Dendritic cell treated with granulocyte-macrophage colony-stimulating factor and Interleukin-4, amounts not matched to agents 40 ng/mL and 50 ng/mL, for 4 days (primary cell): ENCODE data around the gene DUSP16.
"Not testable (repeated sequence)": the region's sequence is repeated elsewhere in the genome, so short reads cannot be mapped to it uniquely, and the experiment has no call there.

Experiments
- H3K27ac Mint-ChIP-seq: one replicate; pipeline ENCODE4 v1.8.0; 2022; ENCODE audit warnings: mild to moderate bottlenecking, mixed read lengths
- H3K27me3 Mint-ChIP-seq: one replicate; pipeline ENCODE4 v1.8.0; 2022; ENCODE audit warnings: mild to moderate bottlenecking, mixed read lengths
- H3K36me3 Mint-ChIP-seq: one replicate; pipeline ENCODE4 v1.8.0; 2022; ENCODE audit warnings: low read depth, mixed read lengths
- H3K4me1 Mint-ChIP-seq: one replicate; pipeline ENCODE4 v1.8.0; 2022; ENCODE audit warnings: low read depth, mixed read lengths
- H3K4me3 Mint-ChIP-seq: one replicate; pipeline ENCODE4 v1.8.0; 2022; ENCODE audit warnings: mild to moderate bottlenecking, moderate library complexity, mixed read lengths
- H3K9me3 Mint-ChIP-seq: one replicate; pipeline ENCODE4 v1.8.0; 2022; ENCODE audit warnings: mixed read lengths
- intact Hi-C: fragments of 100-400 bp; cut with micrococcal nuclease; formaldehyde crosslinking; loops from one replicate; pipeline ENCODE4 v1.15.0; 2022

DUSP16 gene

GRCh38 chr12:12529783-12530421 is 32.8 kb downstream of the DUSP16 start:
- intact Hi-C loops: no loop called here
- Mint-ChIP-seq H3K9me3 (no peaks in the 10 kb centered on the region), H3K36me3 (no peaks in the 10 kb centered on the region), H3K4me1 (peaks cover 18% of the 10 kb centered on the region), H3K27ac (no peak overlapping the region), H3K4me3 (no peak overlapping the region), H3K27me3 (no peaks in the 10 kb centered on the region)

GRCh38 chr12:12528361-12529270 is 34.0 kb downstream of the DUSP16 start:
- H3K9me3 Mint-ChIP-seq: no peaks in the 10 kb centered on the region
- H3K27me3 Mint-ChIP-seq: no peaks in the 10 kb centered on the region
- intact Hi-C loops: no loop called here
- no peak overlapping the region for H3K27ac Mint-ChIP-seq
- H3K36me3 Mint-ChIP-seq: no peaks in the 10 kb centered on the region
- H3K4me3 Mint-ChIP-seq: no peak overlapping the region
- peaks cover 17% of the 10 kb centered on the region for H3K4me1 Mint-ChIP-seq

GRCh38 chr12:12527820-12528296 is 34.8 kb downstream of the DUSP16 start:
- Mint-ChIP-seq H3K27me3 (no peaks in the 10 kb centered on the region), H3K4me1 (peaks cover 17% of the 10 kb centered on the region), H3K9me3 (no peaks in the 10 kb centered on the region), H3K4me3 (no peak overlapping the region), H3K36me3 (no peaks in the 10 kb centered on the region), H3K27ac (no peak overlapping the region)
- intact Hi-C loops: no loop called here

- intact Hi-C loops: loop anchor here (5.0 kb wide), 1 partner anchor 33 kb away; no protein-coding TSS in a partner anchor
- H3K4me3 Mint-ChIP-seq: no peak overlapping the region
- H3K4me1 Mint-ChIP-seq: peaks cover 45% of the 10 kb centered on the region
- H3K27ac Mint-ChIP-seq: peak overlapping the region; percentile 50
- H3K9me3 Mint-ChIP-seq: no peaks in the 10 kb centered on the region
- H3K27me3 Mint-ChIP-seq: no peaks in the 10 kb centered on the region
- peaks cover 12% of the 10 kb centered on the region for H3K36me3 Mint-ChIP-seq
Measured at GRCh38 chr12:12524128-12524527, 38.5 kb downstream of the DUSP16 start.

- no peaks in the 10 kb centered on the region for H3K27me3 Mint-ChIP-seq
- H3K36me3 Mint-ChIP-seq: peaks cover 12% of the 10 kb centered on the region
- intact Hi-C loops: loop anchor here (5.0 kb wide), 1 partner anchor 34 kb away; no protein-coding TSS in a partner anchor
- no peak overlapping the region for H3K4me3 Mint-ChIP-seq
- H3K4me1 Mint-ChIP-seq: peaks cover 38% of the 10 kb centered on the region
- no peak overlapping the region for H3K27ac Mint-ChIP-seq
- H3K9me3 Mint-ChIP-seq: no peaks in the 10 kb centered on the region
Measured at GRCh38 chr12:12523229-12523628, 39.4 kb downstream of the DUSP16 start.

- Mint-ChIP-seq H3K36me3 (peaks cover 13% of the 10 kb centered on the region), H3K4me1 (peaks cover 38% of the 10 kb centered on the region), H3K27ac (peak overlapping the region; percentile 77)
- not testable (repeated sequence) for H3K4me3 Mint-ChIP-seq, H3K27me3 Mint-ChIP-seq, H3K9me3 Mint-ChIP-seq
- intact Hi-C loops: loop anchor here (5.0 kb wide), 1 partner anchor 35 kb away; no protein-coding TSS in a partner anchor
Measured at GRCh38 chr12:12522657-12523056, 40.0 kb downstream of the DUSP16 start.

- intact Hi-C loops: loop anchor here (5.0 kb wide), 1 partner anchor 35 kb away; no protein-coding TSS in a partner anchor
- H3K4me1 Mint-ChIP-seq: peaks cover 46% of the 10 kb centered on the region
- no peaks in the 10 kb centered on the region for H3K27me3 Mint-ChIP-seq
- H3K4me3 Mint-ChIP-seq: no peak overlapping the region
- peak overlapping the region; percentile 77 for H3K27ac Mint-ChIP-seq
- peaks cover 20% of the 10 kb centered on the region for H3K36me3 Mint-ChIP-seq
- no peaks in the 10 kb centered on the region for H3K9me3 Mint-ChIP-seq
Measured at GRCh38 chr12:12521888-12522287, 40.8 kb downstream of the DUSP16 start.

GRCh38 chr12:12521044-12521485 is 41.6 kb downstream of the DUSP16 start:
- peak overlapping the region; percentile 77 for H3K27ac Mint-ChIP-seq
- peaks cover 22% of the 10 kb centered on the region for H3K36me3 Mint-ChIP-seq
- no peaks in the 10 kb centered on the region for H3K27me3 Mint-ChIP-seq
- H3K4me1 Mint-ChIP-seq: peaks cover 47% of the 10 kb centered on the region
- H3K9me3 Mint-ChIP-seq: no peaks in the 10 kb centered on the region
- intact Hi-C loops: loop anchor here (5.0 kb wide), 1 partner anchor 36 kb away; no protein-coding TSS in a partner anchor
- no peak overlapping the region for H3K4me3 Mint-ChIP-seq

- H3K27me3 Mint-ChIP-seq: no peaks in the 10 kb centered on the region
- H3K4me3 Mint-ChIP-seq: no peak overlapping the region
- H3K36me3 Mint-ChIP-seq: peaks cover 22% of the 10 kb centered on the region
- intact Hi-C loops: loop anchor here (5.0 kb wide), 1 partner anchor 37 kb away; no protein-coding TSS in a partner anchor
- no peaks in the 10 kb centered on the region for H3K9me3 Mint-ChIP-seq
- peak overlapping the region; percentile 39 for H3K27ac Mint-ChIP-seq
- H3K4me1 Mint-ChIP-seq: peaks cover 47% of the 10 kb centered on the region
Measured at GRCh38 chr12:12520273-12520672, 42.4 kb downstream of the DUSP16 start.

GRCh38 chr12:12519354-12519998 is 43.2 kb downstream of the DUSP16 start:
- Mint-ChIP-seq H3K9me3 (no peaks in the 10 kb centered on the region), H3K36me3 (peaks cover 25% of the 10 kb centered on the region), H3K4me1 (peaks cover 47% of the 10 kb centered on the region), H3K27me3 (no peaks in the 10 kb centered on the region), H3K27ac (peak overlapping the region; percentile 39), H3K4me3 (no peak overlapping the region)
- intact Hi-C loops: no loop called here

GRCh38 chr12:12518919-12519318 is 43.7 kb downstream of the DUSP16 start:
- Mint-ChIP-seq H3K4me3 (no peak overlapping the region), H3K4me1 (peaks cover 44% of the 10 kb centered on the region), H3K27ac (no peak overlapping the region), H3K27me3 (no peaks in the 10 kb centered on the region), H3K36me3 (peaks cover 28% of the 10 kb centered on the region), H3K9me3 (no peaks in the 10 kb centered on the region)
- intact Hi-C loops: no loop called here

- peaks cover 28% of the 10 kb centered on the region for H3K36me3 Mint-ChIP-seq
- H3K27ac Mint-ChIP-seq: no peak overlapping the region
- H3K4me3 Mint-ChIP-seq: no peak overlapping the region
- no peaks in the 10 kb centered on the region for H3K27me3 Mint-ChIP-seq
- H3K9me3 Mint-ChIP-seq: no peaks in the 10 kb centered on the region
- intact Hi-C loops: no loop called here
- peaks cover 41% of the 10 kb centered on the region for H3K4me1 Mint-ChIP-seq
Measured at GRCh38 chr12:12518464-12518845, 44.2 kb downstream of the DUSP16 start.

GRCh38 chr12:12513416-12514006 is 49.2 kb downstream of the DUSP16 start:
- Mint-ChIP-seq H3K4me1 (peaks cover 13% of the 10 kb centered on the region), H3K27ac (no peak overlapping the region), H3K27me3 (no peaks in the 10 kb centered on the region), H3K36me3 (peaks cover 16% of the 10 kb centered on the region), H3K4me3 (no peak overlapping the region), H3K9me3 (no peaks in the 10 kb centered on the region)
- intact Hi-C loops: no loop called here
